CD8-positive, alpha-beta memory T cell (primary cell): ENCODE measurements around the gene ZNF320. TPM values are rescaled to one million over a fixed set of nuclear protein-coding genes. Genes with fewer than 3 reads are reported as not detected.
"Not testable (repeated sequence)": the region's sequence is repeated elsewhere in the genome, so short reads cannot be mapped to it uniquely, and the experiment has no call there.

Experiments
- CTCF ChIA-PET: fragments of 350-600 bp; sonication (Branson Sonifier 250); formaldehyde crosslinking; loops from one replicate; lab custom pipeline; 2021; ENCODE audit warnings: antibody characterized with exemption; lab: Charles Lee
- POLR2A ChIA-PET: fragments of 350-600 bp; sonication (Branson Sonifier 250); formaldehyde crosslinking; loops from one replicate; lab custom pipeline; 2021; ENCODE audit warnings: antibody characterized with exemption; lab: Charles Lee
- DNase-seq, 5 donors: peaks; one replicate each; pipeline versions ENCODE4 v3.0.0 to v3.0.0-alpha.2; 2020 to 2022; ENCODE audit warnings: mixed read lengths in 1 of 5
- H3K27ac ChIP-seq: one replicate; pipeline ENCODE4 v1.7.0; 2013; ENCODE audit warnings: low read depth, mild to moderate bottlenecking, low read length, moderate library complexity
- H3K27me3 ChIP-seq: 2 replicates; pipeline ENCODE4 v1.7.0; 2013; ENCODE audit warnings: low read length, mild to moderate bottlenecking; ENCODE audit not compliant: insufficient read depth, poor library complexity, severe bottlenecking
- H3K36me3 ChIP-seq: 2 replicates; pipeline ENCODE4 v1.7.0; 2013; ENCODE audit warnings: mild to moderate bottlenecking, low read length, moderate library complexity; ENCODE audit not compliant: insufficient read depth
- H3K4me1 ChIP-seq: 2 replicates; pipeline ENCODE4 v1.7.0; 2013; ENCODE audit warnings: mild to moderate bottlenecking, low read length, moderate library complexity; ENCODE audit not compliant: insufficient read depth
- H3K4me3 ChIP-seq: 2 replicates; pipeline ENCODE4 v1.7.0; 2013; ENCODE audit warnings: mild to moderate bottlenecking, low read length
- H3K9me3 ChIP-seq: 2 replicates; pipeline ENCODE4 v1.7.0; 2013; ENCODE audit warnings: mild to moderate bottlenecking, low read length
- H3K27ac Mint-ChIP-seq, 8 donors: one replicate each; pipeline ENCODE4 v1.8.0; 2020 to 2021; ENCODE audit warnings: mixed read lengths in 8 of 8, mild to moderate bottlenecking in 6 of 8, inconsistent platforms in 3 of 8, moderate library complexity in 3 of 8
- H3K27me3 Mint-ChIP-seq, 2 donors: one replicate each; pipeline ENCODE4 v1.8.0; 2020 to 2021; ENCODE audit warnings: mixed read lengths in 2 of 2, mild to moderate bottlenecking in 1 of 2, moderate library complexity in 1 of 2
- H3K36me3 Mint-ChIP-seq, 3 donors: one replicate each; pipeline ENCODE4 v1.8.0; 2020 to 2021; ENCODE audit warnings: mixed read lengths in 3 of 3, inconsistent platforms in 1 of 3, mild to moderate bottlenecking in 1 of 3
- H3K4me1 Mint-ChIP-seq, 3 donors: one replicate each; pipeline ENCODE4 v1.8.0; 2020 to 2021; ENCODE audit warnings: mixed read lengths in 3 of 3, inconsistent platforms in 1 of 3, mild to moderate bottlenecking in 1 of 3
- H3K4me3 Mint-ChIP-seq, 7 donors: one replicate each; pipeline ENCODE4 v1.8.0; 2020 to 2021; ENCODE audit warnings: mixed read lengths in 7 of 7, mild to moderate bottlenecking in 6 of 7, moderate library complexity in 4 of 7, inconsistent platforms in 2 of 7
- H3K9me3 Mint-ChIP-seq, 5 donors: one replicate each; pipeline ENCODE4 v1.8.0; 2020 to 2022; ENCODE audit warnings: mixed read lengths in 5 of 5, mild to moderate bottlenecking in 3 of 5, moderate library complexity in 2 of 5, inconsistent platforms in 1 of 5
- polyA plus RNA-seq: library from polyadenylated mRNA; unstranded; fragments of 300-500 nt; fragmentation: Illumina TruSeq; gene quantifications from one replicate; pipeline ENCODE4 v1.2.3, GENCODE V29; 2021
- total RNA-seq, 2 experiments: library from RNA; stranded (reverse); gene quantifications; one replicate each; pipeline ENCODE4 v1.2.3, GENCODE V29; 2021

The ZNF320 gene
- total and polyA plus RNA-seq, 3 experiments from 2014 or later: 6.8 to 9.9 (median 7.8) TPM

- CTCF ChIA-PET: no interaction called here
These were observed 45.1 kb upstream of the ZNF320 start for GRCh38 chr19:52942386-52943133.

GRCh38 chr19:52941941-52942385 lies 44.5 kb upstream of the ZNF320 start:
- POLR2A ChIA-PET: no interaction called here
- Histone ChIP-seq H3K4me3 (peak overlapping the region; percentile 98), H3K27me3 (no peaks in the 10 kb centered on the region), H3K9me3 (no peaks in the 10 kb centered on the region), H3K4me1 (peaks cover 7% of the 10 kb centered on the region), H3K36me3 (no peaks in the 10 kb centered on the region), H3K27ac (peak overlapping the region; percentile 96)
- CTCF ChIA-PET: no interaction called here
- peaks cover 0 to 40% (median 18%) of the 10 kb centered on the region in 5 donors for H3K9me3 Mint-ChIP-seq
- peak overlapping the region; percentile 72 to 98 (median 95) for H3K27ac Mint-ChIP-seq
- H3K36me3 Mint-ChIP-seq: peaks cover 2 to 11% (median 10%) of the 10 kb centered on the region in 3 donors
- peak in 2 of 5 donors; percentile 8 to 54 for DNase-seq
- no peaks in the 10 kb centered on the region for H3K27me3 Mint-ChIP-seq
- peaks cover 22 to 42% (median 36%) of the 10 kb centered on the region in 3 donors for H3K4me1 Mint-ChIP-seq
- H3K4me3 Mint-ChIP-seq: peak overlapping the region; percentile 90 to 97 (median 95)

More at GRCh38 chr19:52942386-52943133, 45.1 kb upstream of the ZNF320 start:
- H3K4me3 ChIP-seq: peak overlapping the region; percentile 98
- peaks cover 4% of the 10 kb centered on the region for H3K9me3 ChIP-seq
- peaks cover 22 to 36% (median 32%) of the 10 kb centered on the region in 3 donors for H3K4me1 Mint-ChIP-seq
- H3K36me3 ChIP-seq: no peaks in the 10 kb centered on the region
- H3K4me1 ChIP-seq: peaks cover 7% of the 10 kb centered on the region
- peak overlapping the region; percentile 72 to 98 (median 95) for H3K27ac Mint-ChIP-seq
- peak overlapping the region; percentile 90 to 97 (median 95) for H3K4me3 Mint-ChIP-seq
- peak; percentile 93 to 98 (median 96) for DNase-seq
- no peaks in the 10 kb centered on the region for H3K27me3 ChIP-seq
- H3K9me3 Mint-ChIP-seq: peaks cover 0 to 42% (median 23%) of the 10 kb centered on the region in 5 donors
- H3K36me3 Mint-ChIP-seq: peaks cover 2 to 11% (median 8%) of the 10 kb centered on the region in 3 donors
- no peaks in the 10 kb centered on the region for H3K27me3 Mint-ChIP-seq
- peak overlapping the region; percentile 96 for H3K27ac ChIP-seq
- POLR2A ChIA-PET: interaction anchor here (0.5 to 1.5 kb wide), 2 partner anchors 20 to 339 kb away, joined by 5 to 10 read pairs; partner anchors contain the start of gene ZNF816

GRCh38 chr19:52941523-52941922 lies 44.1 kb upstream of the ZNF320 start:
- POLR2A ChIA-PET, H3K27me3 Mint-ChIP-seq, H3K27me3 ChIP-seq, DNase-seq, H3K36me3 ChIP-seq, CTCF ChIA-PET, H3K4me1 ChIP-seq, H3K9me3 ChIP-seq: not testable (repeated sequence)
- H3K4me3 ChIP-seq: peak overlapping the region; percentile 98
- Mint-ChIP-seq H3K4me3 (peak overlapping the region; percentile 90 to 97 (median 95)), H3K9me3 (peaks cover 0 to 40% (median 13%) of the 10 kb centered on the region in 5 donors), H3K36me3 (peaks cover 4 to 16% (median 15%) of the 10 kb centered on the region in 3 donors), H3K4me1 (peaks cover 26 to 46% (median 38%) of the 10 kb centered on the region in 3 donors), H3K27ac (peak overlapping the region in 7 of 8 donors; percentile 2 to 98 (median 95))
- H3K27ac ChIP-seq: peak overlapping the region; percentile 96

GRCh38 chr19:52940905-52941304 lies 43.5 kb upstream of the ZNF320 start:
- POLR2A ChIA-PET: interaction anchor here (0.6 kb wide), 1 partner anchor 81 kb away, joined by 3 read pairs; no protein-coding TSS in a partner anchor
- H3K27ac ChIP-seq: peak overlapping the region; percentile 96
- peak overlapping the region in 5 of 8 donors; percentile 2 to 96 (median 56) for H3K27ac Mint-ChIP-seq
- H3K27me3 Mint-ChIP-seq, H3K4me3 ChIP-seq, CTCF ChIA-PET, H3K36me3 ChIP-seq, H3K9me3 ChIP-seq, DNase-seq, H3K27me3 ChIP-seq, H3K4me1 ChIP-seq: not testable (repeated sequence)
- peaks cover 7 to 22% (median 19%) of the 10 kb centered on the region in 3 donors for H3K36me3 Mint-ChIP-seq
- H3K4me1 Mint-ChIP-seq: peaks cover 27 to 53% (median 38%) of the 10 kb centered on the region in 3 donors
- H3K4me3 Mint-ChIP-seq: peak overlapping the region; percentile 90 to 97 (median 95)
- peaks cover 0 to 37% (median 9%) of the 10 kb centered on the region in 5 donors for H3K9me3 Mint-ChIP-seq

GRCh38 chr19:52938761-52939160 lies 41.3 kb upstream of the ZNF320 start:
- H3K4me3 ChIP-seq: no peak overlapping the region
- ChIA-PET POLR2A (interaction anchor here (0.7 kb wide), 1 partner anchor 398 kb away, joined by 4 read pairs; no protein-coding TSS in a partner anchor), CTCF (no interaction called here)
- H3K4me1 ChIP-seq: peaks cover 7% of the 10 kb centered on the region
- peak overlapping the region; percentile 24 for H3K27ac ChIP-seq
- no peaks in the 10 kb centered on the region for H3K36me3 ChIP-seq
- peak overlapping the region in 4 of 8 donors; percentile 22 to 79 (median 39) for H3K27ac Mint-ChIP-seq
- H3K9me3 ChIP-seq: no peaks in the 10 kb centered on the region
- H3K4me1 Mint-ChIP-seq: peaks cover 27 to 58% (median 36%) of the 10 kb centered on the region in 3 donors
- H3K9me3 Mint-ChIP-seq: peaks cover 0 to 29% (median 6%) of the 10 kb centered on the region in 5 donors
- H3K4me3 Mint-ChIP-seq: peak overlapping the region in 5 of 7 donors; percentile 3 to 61 (median 44)
- no peaks in the 10 kb centered on the region for H3K27me3 Mint-ChIP-seq
- no peak for DNase-seq
- no peaks in the 10 kb centered on the region for H3K27me3 ChIP-seq
- H3K36me3 Mint-ChIP-seq: peaks cover 7 to 30% (median 27%) of the 10 kb centered on the region in 3 donors

- no peak for DNase-seq
- peaks cover 7% of the 10 kb centered on the region for H3K4me1 ChIP-seq
- H3K4me3 ChIP-seq: no peak overlapping the region
- peak overlapping the region; percentile 53 for H3K27ac ChIP-seq
- H3K9me3 ChIP-seq: no peaks in the 10 kb centered on the region
- H3K27me3 ChIP-seq: no peaks in the 10 kb centered on the region
- Mint-ChIP-seq H3K4me1 (peaks cover 27 to 52% (median 31%) of the 10 kb centered on the region in 3 donors), H3K4me3 (peak overlapping the region in 1 of 7 donors; percentile 25), H3K36me3 (peaks cover 14 to 35% (median 35%) of the 10 kb centered on the region in 3 donors), H3K27me3 (no peaks in the 10 kb centered on the region), H3K9me3 (peaks cover 0 to 42% (median 6%) of the 10 kb centered on the region in 5 donors), H3K27ac (no peak overlapping the region)
- ChIA-PET POLR2A (no interaction called here), CTCF (interaction anchor here (0.7 kb wide), 1 partner anchor 28 kb away, joined by 3 read pairs; no protein-coding TSS in a partner anchor)
- H3K36me3 ChIP-seq: no peaks in the 10 kb centered on the region
These were observed 39.5 kb upstream of the ZNF320 start for GRCh38 chr19:52936954-52937325.

GRCh38 chr19:52936151-52936953 lies 38.9 kb upstream of the ZNF320 start:
- Histone ChIP-seq H3K27ac (peak overlapping the region; percentile 53), H3K36me3 (no peaks in the 10 kb centered on the region), H3K4me1 (peaks cover 2% of the 10 kb centered on the region), H3K4me3 (no peak overlapping the region), H3K27me3 (no peaks in the 10 kb centered on the region), H3K9me3 (no peaks in the 10 kb centered on the region)
- CTCF ChIA-PET: no interaction called here
- no peaks in the 10 kb centered on the region for H3K27me3 Mint-ChIP-seq
- no peak for DNase-seq
- POLR2A ChIA-PET: no interaction called here
- H3K36me3 Mint-ChIP-seq: peaks cover 14 to 38% (median 36%) of the 10 kb centered on the region in 3 donors
- peak overlapping the region in 2 of 8 donors; percentile 27 to 60 for H3K27ac Mint-ChIP-seq
- H3K4me1 Mint-ChIP-seq: peaks cover 21 to 46% (median 26%) of the 10 kb centered on the region in 3 donors
- H3K4me3 Mint-ChIP-seq: no peak overlapping the region
- H3K9me3 Mint-ChIP-seq: peaks cover 0 to 44% (median 6%) of the 10 kb centered on the region in 5 donors
